Spleen (tissue), 11 donors: ENCODE results near the gene VANGL2. TPM values are rescaled to one million over a fixed set of nuclear protein-coding genes. Genes with fewer than 3 reads are reported as not detected.

Source experiments
- DNase-seq: peaks from one replicate; pipeline ENCODE4 v3.0.0-alpha.2; 2020
- H3K27ac ChIP-seq, 8 donors: fragments of 200-600 bp; sonication (generic) in 7 of 8; 1 replicate in 4 of 8; 2 replicates in 4 of 8; pipeline versions ENCODE4 v1.5.0 to v1.8.0; 2016 to 2021; ENCODE audit warnings: inconsistent platforms in 4 of 8, mild to moderate bottlenecking in 4 of 8, moderate library complexity in 1 of 8
- H3K27me3 ChIP-seq, 7 donors: fragments of 200-600 bp; sonication (generic) in 6 of 7; replicated peaks in 1 of 7; 1 replicate in 4 of 7; 2 replicates in 3 of 7; pipeline versions ENCODE4 v1.5.0 to v1.8.0; 2016 to 2021; ENCODE audit warnings: inconsistent platforms in 3 of 7, mild to moderate bottlenecking in 1 of 7
- H3K36me3 ChIP-seq, 6 donors: fragments of 200-600 bp; sonication (generic) in 5 of 6; 1 replicate in 4 of 6; 2 replicates in 2 of 6; pipeline versions ENCODE4 v1.5.0 to v1.8.0; 2016 to 2021; ENCODE audit warnings: inconsistent platforms in 2 of 6
- H3K4me1 ChIP-seq, 6 donors: fragments of 200-600 bp; sonication (generic) in 5 of 6; 1 replicate in 3 of 6; 2 replicates in 3 of 6; pipeline versions ENCODE4 v1.5.0 to v1.8.0; 2016 to 2021; ENCODE audit warnings: inconsistent platforms in 3 of 6
- H3K4me3 ChIP-seq, 8 donors: fragments of 200-600 bp; sonication (generic) in 7 of 8; 1 replicate in 4 of 8; 2 replicates in 4 of 8; pipeline versions ENCODE4 v1.5.0 to v1.8.0; 2016 to 2021; ENCODE audit warnings: inconsistent platforms in 4 of 8, mild to moderate bottlenecking in 4 of 8, moderate library complexity in 2 of 8
- H3K9me3 ChIP-seq, 8 donors: fragments of 200-600 bp; sonication (generic) in 7 of 8; 1 replicate in 4 of 8; 2 replicates in 4 of 8; pipeline versions ENCODE4 v1.5.0 to v1.8.0; 2016 to 2021; ENCODE audit warnings: inconsistent platforms in 4 of 8
- POLR2A ChIP-seq, 3 donors: fragments of 450-650 bp; IDR thresholded peaks; one replicate each; pipeline ENCODE4 v1.5.1; 2017; ENCODE audit warnings: antibody characterized with exemption in 3 of 3, mild to moderate bottlenecking in 1 of 3
- POLR2AphosphoS5 ChIP-seq, 3 donors: sonication (generic); formaldehyde crosslinking; IDR thresholded peaks; one replicate each; pipeline ENCODE4 v1.5.1; 2017; ENCODE audit warnings: antibody characterized with exemption in 3 of 3
- WGBS, 5 donors: extraction: QIAGEN DNeasy Blood & Tissue Kit in 3 of 5; methylation state at CpG; one replicate each; pipeline versions ENCODE4 v1.1.5 to v1.1.7; 2013 to 2018; 5-methylcytosine and 5-hydroxymethylcytosine counted together
- intact Hi-C: fragments of 100-400 bp; cut with DNase I; formaldehyde crosslinking; loops from one replicate; pipeline ENCODE4 v1.15.0; 2023; ENCODE audit warnings: low total_unique reads
- polyA plus RNA-seq, 3 donors: library from polyadenylated mRNA; stranded (reverse); fragments of 200-250 nt; gene quantifications; one replicate each; pipeline ENCODE4 v1.2.1, GENCODE V29; 2013
- total RNA-seq, 7 donors: library from RNA; depleted of rRNA in 3 of 7; stranded (reverse); fragments of >200 nt in 3 of 7; fragmentation: NEBNext Ultra II Directional in 4 of 7; extraction: Animal tissue kit (Norgen Biotek cat#: 25700) in 4 of 7; gene quantifications; one replicate each; pipeline versions ENCODE4 v1.1.0 to v1.2.1, GENCODE V29; 2016 to 2021
- TF ChIP-seq, protein P1 (sequence below), 11 experiments: fragments of 200-600 bp in 7 of 11; fragments of 450-650 bp in 4 of 11; sonication (generic) in 4 of 11; IDR thresholded peaks in 8 of 11; conservative IDR thresholded peaks in 3 of 11; 1 replicate in 7 of 11; 2 replicates in 4 of 11; pipeline versions ENCODE4 v1.4.0 to v1.8.0; 2016 to 2021; ENCODE audit warnings: antibody characterized with exemption in 11 of 11, inconsistent platforms in 4 of 11, mild to moderate bottlenecking in 1 of 11
- donor health status: healthy with polysubstance abuse.
- donor health status: DM: no; HTN: no; CAD: no; lungs with moderate emphysema.
- donor health status: DM: no; HTN: no; CAD: no.
- donor health status: Bipolar disorder and iron deficiency.
- donor health status: healthy.
- donor health status: DM: no; HTN: no; CAD: no.
- donor health status: DM: yes; HTN: yes; CAD: no.

Gene VANGL2
- total and polyA plus RNA-seq, 10 donors, result 0.65 to 7.7 (median 2.0) TPM

GRCh38 chr1:160459687-160460086, 59.3 kb downstream of the VANGL2 start:
- Histone ChIP-seq H3K27me3 (no peaks in the 10 kb centered on the region), H3K36me3 (no peaks in the 10 kb centered on the region), H3K4me3 (no peak overlapping the region), H3K9me3 (no peaks in the 10 kb centered on the region), H3K4me1 (peaks cover 9 to 34% (median 19%) of the 10 kb centered on the region in 6 donors), H3K27ac (peak overlapping the region; percentile 21 to 83 (median 70))
- no peak for DNase-seq
- 72 to 80% (median 77%) methylated on average over 2 of the region's 2 CpGs for WGBS, 5 donors
- TF ChIP-seq POLR2AphosphoS5 (IDR thresholded peaks at IDR 0.05) (no peak), POLR2A (IDR thresholded peaks at IDR 0.05) (no peak)
- TF ChIP-seq, protein P1, sequence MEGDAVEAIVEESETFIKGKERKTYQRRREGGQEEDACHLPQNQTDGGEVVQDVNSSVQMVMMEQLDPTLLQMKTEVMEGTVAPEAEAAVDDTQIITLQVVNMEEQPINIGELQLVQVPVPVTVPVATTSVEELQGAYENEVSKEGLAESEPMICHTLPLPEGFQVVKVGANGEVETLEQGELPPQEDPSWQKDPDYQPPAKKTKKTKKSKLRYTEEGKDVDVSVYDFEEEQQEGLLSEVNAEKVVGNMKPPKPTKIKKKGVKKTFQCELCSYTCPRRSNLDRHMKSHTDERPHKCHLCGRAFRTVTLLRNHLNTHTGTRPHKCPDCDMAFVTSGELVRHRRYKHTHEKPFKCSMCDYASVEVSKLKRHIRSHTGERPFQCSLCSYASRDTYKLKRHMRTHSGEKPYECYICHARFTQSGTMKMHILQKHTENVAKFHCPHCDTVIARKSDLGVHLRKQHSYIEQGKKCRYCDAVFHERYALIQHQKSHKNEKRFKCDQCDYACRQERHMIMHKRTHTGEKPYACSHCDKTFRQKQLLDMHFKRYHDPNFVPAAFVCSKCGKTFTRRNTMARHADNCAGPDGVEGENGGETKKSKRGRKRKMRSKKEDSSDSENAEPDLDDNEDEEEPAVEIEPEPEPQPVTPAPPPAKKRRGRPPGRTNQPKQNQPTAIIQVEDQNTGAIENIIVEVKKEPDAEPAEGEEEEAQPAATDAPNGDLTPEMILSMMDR (IDR thresholded peaks at IDR 0.05 in 8 of 11, conservative IDR thresholded peaks at IDR 0.05 in 3 of 11), result no peak
- intact Hi-C loops, result no loop called here

- Histone ChIP-seq H3K4me1 (peaks cover 12 to 38% (median 21%) of the 10 kb centered on the region in 6 donors), H3K4me3 (peak overlapping the region in 1 of 8 donors; percentile 15), H3K36me3 (no peaks in the 10 kb centered on the region), H3K9me3 (no peaks in the 10 kb centered on the region), H3K27me3 (no peaks in the 10 kb centered on the region), H3K27ac (peak overlapping the region; percentile 21 to 83 (median 70))
- TF ChIP-seq, protein P1 (IDR thresholded peaks at IDR 0.05 in 8 of 11, conservative IDR thresholded peaks at IDR 0.05 in 3 of 11), result no peak
- no peak for TF ChIP-seq POLR2AphosphoS5 (IDR thresholded peaks at IDR 0.05)
- no peak for TF ChIP-seq POLR2A (IDR thresholded peaks at IDR 0.05)
- intact Hi-C loops, result no loop called here
- 58 to 64% (median 60%) methylated on average over 5 of the region's 5 CpGs for WGBS, 5 donors
- DNase-seq, result no peak
Observed at GRCh38 chr1:160460214-160460642, 59.9 kb downstream of the VANGL2 start.

- 44 to 50% (median 48%) methylated on average over 4 of the region's 4 CpGs for WGBS, 5 donors
Observed at GRCh38 chr1:160460683-160461287, 60.4 kb downstream of the VANGL2 start.

GRCh38 chr1:160465123-160465522, 64.8 kb downstream of the VANGL2 start:
- DNase-seq, result no peak
- Histone ChIP-seq H3K9me3 (no peaks in the 10 kb centered on the region), H3K4me3 (no peak overlapping the region), H3K27ac (no peak overlapping the region), H3K4me1 (peaks cover 10 to 45% (median 23%) of the 10 kb centered on the region in 6 donors), H3K27me3 (no peaks in the 10 kb centered on the region), H3K36me3 (no peaks in the 10 kb centered on the region)
- TF ChIP-seq, protein P1 (IDR thresholded peaks at IDR 0.05 in 8 of 11, conservative IDR thresholded peaks at IDR 0.05 in 3 of 11), result no peak
- TF ChIP-seq POLR2A (IDR thresholded peaks at IDR 0.05) (no peak), POLR2AphosphoS5 (IDR thresholded peaks at IDR 0.05) (no peak)
- intact Hi-C loops, result no loop called here
- 64 to 84% (median 81%) methylated on average over 6 of the region's 6 CpGs for WGBS, 5 donors

More at GRCh38 chr1:160460683-160461287, 60.4 kb downstream of the VANGL2 start:
- no peaks in the 10 kb centered on the region for H3K9me3 ChIP-seq
- H3K4me3 ChIP-seq, result peak overlapping the region in 1 of 8 donors; percentile 15
- TF ChIP-seq, protein P1 (IDR thresholded peaks at IDR 0.05 in 8 of 11, conservative IDR thresholded peaks at IDR 0.05 in 3 of 11), result no peak
- TF ChIP-seq POLR2AphosphoS5 (IDR thresholded peaks at IDR 0.05) (no peak), POLR2A (IDR thresholded peaks at IDR 0.05) (no peak)
- no peaks in the 10 kb centered on the region for H3K27me3 ChIP-seq
- no peaks in the 10 kb centered on the region for H3K36me3 ChIP-seq
- no peak for DNase-seq
- H3K4me1 ChIP-seq, result peaks cover 12 to 40% (median 23%) of the 10 kb centered on the region in 6 donors
- peak overlapping the region; percentile 21 to 83 (median 70) for H3K27ac ChIP-seq
- intact Hi-C loops, result no loop called here
